Measurements from ENCODE around the gene SUSD5.

- TF ChIP-seq CTCF (tag by site-specific recombination; IDR thresholded peaks at IDR 0.05), result no peak
- no peak for TF ChIP-seq ZNF426 (tag by site-specific recombination; IDR thresholded peaks at IDR 0.05)
- TF ChIP-seq ZNF776 (tag by site-specific recombination; IDR thresholded peaks at IDR 0.05; ENCODE audit: borderline replicate concordance), result no peak
- TF ChIP-seq, protein P1, sequence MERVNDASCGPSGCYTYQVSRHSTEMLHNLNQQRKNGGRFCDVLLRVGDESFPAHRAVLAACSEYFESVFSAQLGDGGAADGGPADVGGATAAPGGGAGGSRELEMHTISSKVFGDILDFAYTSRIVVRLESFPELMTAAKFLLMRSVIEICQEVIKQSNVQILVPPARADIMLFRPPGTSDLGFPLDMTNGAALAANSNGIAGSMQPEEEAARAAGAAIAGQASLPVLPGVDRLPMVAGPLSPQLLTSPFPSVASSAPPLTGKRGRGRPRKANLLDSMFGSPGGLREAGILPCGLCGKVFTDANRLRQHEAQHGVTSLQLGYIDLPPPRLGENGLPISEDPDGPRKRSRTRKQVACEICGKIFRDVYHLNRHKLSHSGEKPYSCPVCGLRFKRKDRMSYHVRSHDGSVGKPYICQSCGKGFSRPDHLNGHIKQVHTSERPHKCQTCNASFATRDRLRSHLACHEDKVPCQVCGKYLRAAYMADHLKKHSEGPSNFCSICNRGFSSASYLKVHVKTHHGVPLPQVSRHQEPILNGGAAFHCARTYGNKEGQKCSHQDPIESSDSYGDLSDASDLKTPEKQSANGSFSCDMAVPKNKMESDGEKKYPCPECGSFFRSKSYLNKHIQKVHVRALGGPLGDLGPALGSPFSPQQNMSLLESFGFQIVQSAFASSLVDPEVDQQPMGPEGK (tag by site-specific recombination; IDR thresholded peaks at IDR 0.05), result no peak
- TF ChIP-seq SCRT1 (tag by site-specific recombination; IDR thresholded peaks at IDR 0.05; ENCODE audit: borderline replicate concordance), result no peak
- TF ChIP-seq PBX3 (CRISPR knock-in tag; IDR thresholded peaks at IDR 0.05), result no peak
Measured at GRCh38 chr3:33256249-33256648, 37.6 kb upstream of the SUSD5 start.

Measured in HEK293 (cell line).